ENCODE data around the gene DLG4.
A peak's percentile ranks its signal among the peaks of the same experiment; 100 is the strongest.

DLG4 gene

DNA sequence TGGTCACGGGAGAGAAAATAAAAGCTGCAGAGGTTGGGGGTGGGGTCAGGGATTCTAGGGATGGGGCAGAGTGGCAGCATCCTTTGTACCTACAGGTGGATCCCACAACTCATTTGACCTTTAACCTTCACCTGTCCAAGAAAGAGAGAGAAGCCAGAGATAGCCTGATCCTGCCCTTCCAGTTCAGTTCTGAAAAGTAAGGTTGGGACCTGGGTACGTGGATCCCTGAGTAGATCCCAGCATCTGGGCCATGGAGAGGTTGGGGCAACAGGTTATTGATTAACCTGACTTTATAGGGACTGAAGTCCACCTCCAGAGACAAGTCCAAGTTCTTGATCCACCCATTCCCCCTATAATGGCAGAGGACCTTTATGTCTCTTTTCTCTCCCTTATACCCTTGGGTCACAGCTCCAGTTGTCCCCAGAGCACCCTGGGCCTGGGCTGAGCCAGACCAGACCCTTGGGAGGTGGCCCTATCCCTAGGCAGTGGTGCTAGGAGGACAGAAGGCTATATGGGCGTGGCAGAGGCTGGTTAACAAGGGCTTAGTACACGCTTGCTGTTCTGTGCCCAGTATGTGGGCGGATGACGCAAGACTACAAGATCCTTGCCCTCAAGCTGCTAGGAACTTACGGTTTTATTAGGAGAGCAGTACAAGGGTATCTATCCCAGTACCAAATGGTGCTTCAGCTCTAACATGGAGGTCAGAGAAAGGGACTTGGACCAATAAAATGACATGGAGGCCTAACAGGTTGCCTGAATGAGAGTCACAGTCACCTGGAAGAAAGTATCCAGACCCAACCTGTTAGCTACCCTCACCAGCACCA is 39.3 kb upstream of the DLG4 start:
- Histone ChIP-seq H3K4me3 (ENCODE audit: extremely low read depth, insufficient read depth, low read length, poor library complexity, severe bottlenecking) (no peak overlapping the region), H3K36me3 (ENCODE audit: control insufficient read depth, insufficient read depth, low read length) (peaks cover 61% of the 10 kb centered on the region), H3K4me1 (ENCODE audit: control insufficient read depth, insufficient read depth, low read length, poor library complexity, severe bottlenecking) (peaks cover 7% of the 10 kb centered on the region), H3K27ac (ENCODE audit: low read depth, low read length, severe bottlenecking) (no peak overlapping the region), H3K9me3 (ENCODE audit: control insufficient read depth, low read length) (no peaks in the 10 kb centered on the region)
- WGBS, 2 experiments (ENCODE audit: insufficient coverage in 2 of 2): 98 to 100% methylated on average over 7 of the region's 7 CpGs

DNA sequence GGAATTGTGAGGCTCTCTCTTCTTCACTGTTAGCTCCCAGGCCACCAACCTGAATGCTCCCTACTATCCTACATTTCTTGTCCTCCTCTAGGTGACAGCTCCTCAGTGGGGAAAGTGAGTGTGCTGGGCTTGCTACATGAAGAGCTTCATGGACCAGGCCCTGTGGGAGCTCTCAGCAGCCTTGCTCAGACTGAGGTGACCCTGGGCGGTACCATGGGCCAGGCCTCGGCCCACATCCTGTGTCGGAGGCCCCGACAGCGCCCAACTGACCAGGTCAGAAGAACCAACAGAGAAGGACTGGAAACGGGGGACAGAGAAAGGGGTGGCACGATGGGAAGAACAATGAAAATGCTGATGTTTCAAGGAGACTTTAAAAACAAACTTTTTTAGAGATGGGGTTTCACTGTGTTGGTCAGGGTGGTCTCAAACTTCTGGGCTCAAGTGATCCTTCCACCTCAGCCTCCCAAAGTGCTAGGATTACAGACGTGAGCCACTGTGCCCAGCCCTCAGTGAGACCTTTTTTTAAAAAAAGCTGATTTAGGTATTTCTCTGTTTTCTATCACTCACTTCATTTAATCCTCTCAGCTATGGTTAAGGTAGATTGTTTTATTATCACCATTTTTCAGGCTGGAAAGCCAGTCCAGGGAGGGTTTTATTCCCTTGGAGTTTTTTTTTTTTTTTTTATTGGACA is 37.3 kb upstream of the DLG4 start:
- H3K36me3 ChIP-seq (ENCODE audit: control insufficient read depth, insufficient read depth, low read length): peaks cover 66% of the 10 kb centered on the region
- no peak overlapping the region for H3K27ac ChIP-seq (ENCODE audit: low read depth, low read length, severe bottlenecking)
- H3K4me1 ChIP-seq (ENCODE audit: control insufficient read depth, insufficient read depth, low read length, poor library complexity, severe bottlenecking): peaks cover 6% of the 10 kb centered on the region
- H3K9me3 ChIP-seq (ENCODE audit: control insufficient read depth, low read length): no peaks in the 10 kb centered on the region
- 95 to 100% methylated on average over 7 of the region's 8 CpGs for WGBS, 2 experiments (ENCODE audit: insufficient coverage in 2 of 2)
- H3K4me3 ChIP-seq (ENCODE audit: extremely low read depth, insufficient read depth, low read length, poor library complexity, severe bottlenecking): no peak overlapping the region

DNA sequence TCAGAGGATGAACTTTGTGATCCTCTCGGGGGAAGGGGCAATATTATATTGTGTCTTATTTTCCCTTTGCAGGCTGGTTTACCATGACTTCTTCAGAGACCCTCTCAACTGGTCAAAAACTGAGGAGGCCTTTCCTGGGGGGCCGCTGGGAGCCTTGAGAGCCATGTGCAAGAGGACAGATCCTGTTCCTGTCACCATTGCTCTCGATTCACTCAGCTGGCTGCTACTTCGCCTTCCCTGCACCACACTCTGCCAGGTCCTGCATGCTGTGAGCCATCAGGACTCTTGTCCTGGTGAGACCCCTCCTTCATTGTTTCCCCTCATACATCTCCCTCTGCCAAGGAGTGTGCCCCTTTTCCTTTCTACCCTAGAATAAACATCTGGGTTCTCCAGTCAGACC is 34.9 kb upstream of the DLG4 start:
- 95 to 97% methylated on average over 3 to 4 of the region's 4 CpGs for WGBS, 2 experiments (ENCODE audit: insufficient coverage in 2 of 2)
- no peak overlapping the region for H3K4me3 ChIP-seq (ENCODE audit: extremely low read depth, insufficient read depth, low read length, poor library complexity, severe bottlenecking)

DNA sequence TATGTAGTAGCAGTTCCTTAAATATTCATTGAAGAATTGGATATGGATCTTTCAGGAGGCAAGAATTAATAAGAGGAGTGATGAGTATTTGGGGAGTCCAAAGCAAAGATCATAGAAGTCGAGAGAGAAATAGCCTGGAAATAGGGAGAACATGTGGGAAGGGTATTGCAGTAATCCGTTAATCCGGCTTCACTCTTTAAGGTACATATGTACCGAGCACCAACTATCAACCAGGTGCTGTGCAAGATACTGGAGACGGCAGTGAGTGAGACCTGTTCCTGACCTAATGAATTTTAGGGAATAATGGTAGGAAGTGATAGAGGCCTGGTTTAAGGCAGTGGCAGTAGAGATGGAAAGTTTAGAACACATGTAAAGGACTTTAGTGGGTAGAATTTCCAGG is 33.4 kb upstream of the DLG4 start:
- H3K4me3 ChIP-seq (ENCODE audit: extremely low read depth, insufficient read depth, low read length, poor library complexity, severe bottlenecking): peak overlapping the region; percentile 86

More for the DNA sequence above, 34.9 kb upstream of the DLG4 start:
- peaks cover 10% of the 10 kb centered on the region for H3K4me1 ChIP-seq (ENCODE audit: control insufficient read depth, insufficient read depth, low read length, poor library complexity, severe bottlenecking)
- no peaks in the 10 kb centered on the region for H3K9me3 ChIP-seq (ENCODE audit: control insufficient read depth, low read length)
- no peak overlapping the region for H3K27ac ChIP-seq (ENCODE audit: low read depth, low read length, severe bottlenecking)
- peaks cover 59% of the 10 kb centered on the region for H3K36me3 ChIP-seq (ENCODE audit: control insufficient read depth, insufficient read depth, low read length)

DNA sequence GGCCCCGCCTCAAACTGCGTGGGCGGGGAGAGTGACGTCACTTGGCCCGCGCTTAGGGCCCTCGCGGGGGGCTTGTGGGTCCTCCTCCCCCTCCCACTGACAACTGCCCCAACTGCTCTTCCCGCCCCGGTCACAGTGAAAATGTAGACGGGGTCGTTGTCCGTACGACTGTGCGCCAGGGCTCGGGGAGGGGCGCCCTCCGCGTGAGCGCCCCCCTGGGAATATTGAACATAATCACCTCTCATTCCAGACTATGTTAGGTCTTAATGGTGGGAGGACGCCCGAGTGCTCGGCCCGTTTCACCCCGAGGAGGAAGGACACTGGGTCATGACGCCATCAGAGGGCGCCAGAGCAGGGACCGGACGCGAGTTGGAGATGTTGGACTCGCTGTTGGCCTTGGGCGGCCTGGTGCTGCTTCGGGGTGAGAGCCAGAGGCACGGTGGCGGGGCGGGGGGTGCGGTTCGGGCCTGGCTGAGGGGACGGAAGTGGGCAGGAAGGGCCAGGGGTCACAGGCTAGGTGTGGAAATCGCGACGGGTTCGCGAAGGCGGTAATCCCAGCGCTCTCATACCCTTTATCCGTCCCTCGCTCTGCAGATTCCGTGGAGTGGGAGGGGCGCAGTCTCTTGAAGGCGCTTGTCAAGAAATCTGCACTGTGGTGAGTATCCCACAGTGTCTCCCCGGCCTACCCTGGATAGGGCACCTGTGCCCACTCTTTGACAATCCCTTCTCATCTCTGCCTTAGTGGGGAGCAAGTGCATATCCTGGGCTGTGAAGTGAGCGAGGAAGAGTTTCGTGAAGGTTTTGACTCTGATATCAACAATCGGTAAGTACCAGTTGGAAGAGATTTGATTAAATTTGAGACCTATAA is 32.8 kb upstream of the DLG4 start, which contains the start of gene ELP5:
TSS of gene ELP5 (plus strand) at position 40 of the 868 bp plus-strand sequence. CDS start at position 376, 336 bp downstream.
- Histone ChIP-seq H3K4me1 (ENCODE audit: control insufficient read depth, insufficient read depth, low read length, poor library complexity, severe bottlenecking) (peaks cover 18% of the 10 kb centered on the region), H3K9me3 (ENCODE audit: control insufficient read depth, low read length) (no peaks in the 10 kb centered on the region), H3K27ac (ENCODE audit: low read depth, low read length, severe bottlenecking) (peak within 1 kb of the TSS; percentile 99), H3K4me3 (ENCODE audit: extremely low read depth, insufficient read depth, low read length, poor library complexity, severe bottlenecking) (peak within 1 kb of the TSS; percentile 86), H3K36me3 (ENCODE audit: control insufficient read depth, insufficient read depth, low read length) (peaks cover 45% of the 10 kb centered on the region)
- WGBS, 2 experiments (ENCODE audit: insufficient coverage in 2 of 2): 1% methylated on average over 41 to 45 of the region's 55 CpGs

More for the DNA sequence above, 33.4 kb upstream of the DLG4 start:
- peaks cover 49% of the 10 kb centered on the region for H3K36me3 ChIP-seq (ENCODE audit: control insufficient read depth, insufficient read depth, low read length)
- WGBS, 2 experiments (ENCODE audit: insufficient coverage in 2 of 2): 89 to 96% methylated on average over 5 of the region's 5 CpGs
- H3K4me1 ChIP-seq (ENCODE audit: control insufficient read depth, insufficient read depth, low read length, poor library complexity, severe bottlenecking): peaks cover 18% of the 10 kb centered on the region
- no peaks in the 10 kb centered on the region for H3K9me3 ChIP-seq (ENCODE audit: control insufficient read depth, low read length)
- H3K27ac ChIP-seq (ENCODE audit: low read depth, low read length, severe bottlenecking): no peak overlapping the region

DNA sequence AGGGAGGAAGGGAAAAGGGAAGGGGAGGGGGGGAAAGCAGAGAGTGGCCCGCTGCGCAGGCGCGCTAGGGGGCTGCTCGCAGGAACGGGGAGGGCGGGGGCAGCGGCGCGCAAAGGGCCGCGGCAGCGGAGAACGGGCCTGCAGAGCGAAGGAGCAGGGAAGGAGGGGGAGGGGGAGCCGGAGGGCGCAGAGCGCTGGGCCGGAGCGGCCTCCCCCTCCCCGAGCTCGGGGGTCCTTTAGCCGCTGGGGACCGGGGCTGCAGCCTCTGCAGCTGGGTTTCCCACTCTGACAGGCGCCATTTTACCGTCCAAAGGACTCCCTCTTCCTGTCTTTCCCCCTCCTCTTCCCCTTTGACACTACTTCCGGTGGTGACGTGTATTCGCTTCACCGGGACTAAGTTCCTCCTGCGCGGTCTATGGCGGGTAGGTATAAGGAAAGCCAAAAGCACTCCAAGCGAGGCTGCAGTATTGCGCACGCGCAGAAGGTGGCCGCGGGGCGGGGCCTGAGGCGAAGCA is 32.1 kb upstream of the DLG4 start, which contains the start of gene CTDNEP1:
TSS of gene CTDNEP1 (minus strand) at position 74 of the 515 bp plus-strand sequence. CDS start 438 bp downstream, outside the sequence.
- 0% methylated on average over 16 to 26 of the region's 41 CpGs for WGBS, 2 experiments (ENCODE audit: insufficient coverage in 2 of 2)
- Histone ChIP-seq H3K27ac (ENCODE audit: low read depth, low read length, severe bottlenecking) (peak within 1 kb of the TSS; percentile 99), H3K4me1 (ENCODE audit: control insufficient read depth, insufficient read depth, low read length, poor library complexity, severe bottlenecking) (peaks cover 18% of the 10 kb centered on the region), H3K36me3 (ENCODE audit: control insufficient read depth, insufficient read depth, low read length) (peaks cover 44% of the 10 kb centered on the region), H3K9me3 (ENCODE audit: control insufficient read depth, low read length) (no peaks in the 10 kb centered on the region), H3K4me3 (ENCODE audit: extremely low read depth, insufficient read depth, low read length, poor library complexity, severe bottlenecking) (peak within 1 kb of the TSS; percentile 86)

DNA sequence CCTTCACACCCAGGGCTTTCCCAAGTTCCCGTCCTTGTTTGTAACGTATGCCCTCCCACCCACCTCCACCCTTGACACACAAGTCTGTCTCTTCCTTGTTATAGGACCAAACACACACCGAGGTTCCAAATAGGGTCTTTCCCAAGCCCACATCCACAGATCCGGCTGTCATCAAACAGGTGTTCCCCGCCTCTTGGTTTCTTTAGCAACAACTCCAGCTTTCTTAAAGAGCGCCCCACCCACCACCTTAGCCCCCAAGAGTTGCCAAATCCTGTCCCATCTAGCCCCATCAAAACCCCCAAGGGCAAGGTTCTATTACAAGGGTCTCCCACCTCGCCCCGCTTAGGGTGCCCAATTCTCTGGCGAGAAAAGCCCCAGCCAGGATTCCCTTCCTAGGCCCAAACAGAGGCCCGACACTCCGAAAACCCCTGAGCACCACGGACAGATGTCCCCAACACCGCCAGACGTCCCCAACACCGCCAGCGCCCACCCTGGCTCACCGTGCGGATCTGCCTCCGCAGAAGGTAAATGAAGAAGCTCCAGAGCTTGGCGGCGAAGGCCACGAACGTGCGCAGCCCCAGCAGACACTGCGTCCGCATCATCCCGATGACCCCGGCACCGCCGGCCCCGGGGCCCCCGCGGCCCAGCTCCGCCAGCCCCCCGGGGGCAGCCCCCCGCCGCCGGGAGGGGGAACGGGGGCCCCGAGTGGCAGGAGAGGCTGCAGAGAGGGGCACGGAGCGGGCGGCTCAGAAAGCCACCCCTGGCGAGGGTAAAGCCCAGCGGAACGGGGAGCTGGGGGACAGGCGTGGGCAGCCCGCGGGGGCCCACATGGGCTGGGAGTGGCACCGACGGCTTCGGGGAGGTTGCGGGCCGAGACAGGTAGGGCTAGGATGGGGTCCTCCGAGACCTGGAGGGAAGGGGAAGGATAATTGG is 31.3 kb upstream of the DLG4 start:
- H3K4me1 ChIP-seq (ENCODE audit: control insufficient read depth, insufficient read depth, low read length, poor library complexity, severe bottlenecking): peaks cover 18% of the 10 kb centered on the region
- peak overlapping the region; percentile 86 for H3K4me3 ChIP-seq (ENCODE audit: extremely low read depth, insufficient read depth, low read length, poor library complexity, severe bottlenecking)
- H3K27ac ChIP-seq (ENCODE audit: low read depth, low read length, severe bottlenecking): peak overlapping the region; percentile 99
- WGBS, 2 experiments (ENCODE audit: insufficient coverage in 2 of 2): 0 to 2% methylated on average over 20 to 40 of the region's 55 CpGs
- no peaks in the 10 kb centered on the region for H3K9me3 ChIP-seq (ENCODE audit: control insufficient read depth, low read length)
- peaks cover 44% of the 10 kb centered on the region for H3K36me3 ChIP-seq (ENCODE audit: control insufficient read depth, insufficient read depth, low read length)

DNA sequence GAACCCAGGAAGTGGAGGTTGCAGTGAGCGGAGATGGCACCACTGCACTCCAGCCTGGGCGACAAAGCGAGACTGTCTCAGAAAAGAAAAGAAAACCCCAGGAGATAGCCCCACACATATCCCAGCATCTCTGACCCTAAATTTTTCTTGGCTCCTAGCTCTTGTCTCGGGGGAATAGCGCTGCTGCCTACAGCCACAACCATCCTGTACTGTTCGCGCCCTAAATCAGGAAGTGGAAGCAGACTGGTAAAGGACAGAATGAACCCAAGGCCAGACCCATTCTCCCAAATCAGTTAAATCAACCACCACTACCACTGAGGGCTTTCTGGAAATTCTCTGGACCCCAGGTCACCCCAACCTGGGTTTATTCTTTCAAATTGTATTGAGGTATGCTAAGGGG is 30.2 kb upstream of the DLG4 start:
- WGBS, 2 experiments (ENCODE audit: insufficient coverage in 2 of 2): 92 to 94% methylated on average over 2 to 3 of the region's 7 CpGs
- Histone ChIP-seq H3K36me3 (ENCODE audit: control insufficient read depth, insufficient read depth, low read length) (peaks cover 41% of the 10 kb centered on the region), H3K4me1 (ENCODE audit: control insufficient read depth, insufficient read depth, low read length, poor library complexity, severe bottlenecking) (peaks cover 18% of the 10 kb centered on the region), H3K4me3 (ENCODE audit: extremely low read depth, insufficient read depth, low read length, poor library complexity, severe bottlenecking) (peak overlapping the region; percentile 86), H3K27ac (ENCODE audit: low read depth, low read length, severe bottlenecking) (no peak overlapping the region), H3K9me3 (ENCODE audit: control insufficient read depth, low read length) (no peaks in the 10 kb centered on the region)

DNA sequence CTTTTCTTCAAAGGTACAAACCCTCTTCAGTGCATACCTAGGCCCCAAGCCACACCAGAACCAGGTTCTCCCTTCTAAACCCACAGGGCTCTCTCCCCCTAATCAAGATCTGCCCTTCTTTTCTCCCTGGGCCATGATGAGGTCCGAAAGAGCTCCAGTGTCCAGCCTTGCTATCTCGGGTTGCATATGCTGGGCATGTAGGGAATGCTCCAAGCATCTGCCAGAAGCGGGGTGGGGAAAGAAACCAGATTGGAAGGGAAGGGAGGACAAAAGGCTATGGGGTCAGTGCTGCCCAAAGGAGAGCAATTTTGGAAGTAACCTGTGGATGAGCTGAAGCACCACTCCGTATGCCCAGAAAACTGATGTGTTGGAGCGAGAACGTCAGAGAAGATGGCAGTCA is 29.6 kb upstream of the DLG4 start:
- no peaks in the 10 kb centered on the region for H3K9me3 ChIP-seq (ENCODE audit: control insufficient read depth, low read length)
- H3K4me3 ChIP-seq (ENCODE audit: extremely low read depth, insufficient read depth, low read length, poor library complexity, severe bottlenecking): no peak overlapping the region
- WGBS, 2 experiments (ENCODE audit: insufficient coverage in 2 of 2): 95 to 98% methylated on average over 4 to 6 of the region's 6 CpGs
- H3K4me1 ChIP-seq (ENCODE audit: control insufficient read depth, insufficient read depth, low read length, poor library complexity, severe bottlenecking): peaks cover 18% of the 10 kb centered on the region
- H3K27ac ChIP-seq (ENCODE audit: low read depth, low read length, severe bottlenecking): no peak overlapping the region
- peaks cover 41% of the 10 kb centered on the region for H3K36me3 ChIP-seq (ENCODE audit: control insufficient read depth, insufficient read depth, low read length)

Data from mesodermal cell (in vitro differentiated cells).